K562 (cell line): Measurements from ENCODE around the gene RPL22L1. TPM values are rescaled to one million over a fixed set of nuclear protein-coding genes. Genes with fewer than 3 reads are reported as not detected.

Experiments
- ARHGAP35 ChIP-seq: fragments of 450-650 bp; IDR thresholded peaks from 2 replicates; pipeline ENCODE4 v1.6.1; 2018; ENCODE audit not compliant: partially characterized antibody
- BHLHE40 ChIP-seq: IDR thresholded peaks from 2 replicates; pipeline ENCODE4 v1.6.1; 2011; ENCODE audit warnings: low read length, improper control_type of control experiment
- CTBP1 ChIP-seq: fragments of 450-650 bp; IDR thresholded peaks from 2 replicates; pipeline ENCODE4 v1.6.1; 2016; ENCODE audit warnings: borderline replicate concordance
- DDX20 ChIP-seq: fragments of 450-650 bp; IDR thresholded peaks from 2 replicates; pipeline ENCODE4 v1.6.1; 2016; ENCODE audit warnings: missing genetic modification characterization, low read depth, mild to moderate bottlenecking, missing compliant biosample characterization, moderate library complexity
- ELF1 ChIP-seq: fragments of 200-800 bp; sonication (Bioruptor generic); IDR thresholded peaks from 2 replicates; pipeline ENCODE4 v1.6.1; 2016; ENCODE audit warnings: missing genetic modification characterization, missing compliant biosample characterization
- FOXM1 ChIP-seq, 2 experiments: fragments of 450-650 bp in 1 of 2; sonication (generic) in 1 of 2; formaldehyde crosslinking in 1 of 2; IDR thresholded peaks; 2 replicates each; pipeline versions ENCODE4 v1.6.1 to v1.9.0; 2017 to 2022; ENCODE audit warnings: low read depth in 2 of 2, mild to moderate bottlenecking in 2 of 2, missing genetic modification reagents in 1 of 2, moderate library complexity in 1 of 2
- HNRNPLL ChIP-seq: fragments of 200-400 bp; formaldehyde crosslinking; IDR thresholded peaks from 2 replicates; pipeline ENCODE4 v1.6.1; 2017; ENCODE audit warnings: low read length, low read depth, mild to moderate bottlenecking; ENCODE audit not compliant: poor library complexity, severe bottlenecking
- KHSRP ChIP-seq: fragments of 450-650 bp; IDR thresholded peaks from 2 replicates; pipeline ENCODE4 v1.6.1; 2017
- NR0B1 ChIP-seq: fragments of 450-650 bp; IDR thresholded peaks from one replicate; pipeline ENCODE4 v1.6.1; 2018; ENCODE audit warnings: mild to moderate bottlenecking, moderate library complexity; ENCODE audit not compliant: partially characterized antibody
- TAF15 ChIP-seq: fragments of 200-400 bp; formaldehyde crosslinking; IDR thresholded peaks from 2 replicates; pipeline ENCODE4 v1.6.1; 2017; ENCODE audit warnings: mild to moderate bottlenecking, low read depth, low read length, moderate library complexity
- TEAD2 ChIP-seq: fragments of 450-650 bp; IDR thresholded peaks from 2 replicates; pipeline ENCODE4 v1.6.1; 2016; ENCODE audit warnings: missing genetic modification characterization, control low read depth, missing compliant biosample characterization
- TRIM25 ChIP-seq: fragments of 450-650 bp; IDR thresholded peaks from 2 replicates; pipeline ENCODE4 v1.7.0; 2016; ENCODE audit warnings: borderline replicate concordance
- ZFX ChIP-seq: sonication (generic); formaldehyde crosslinking; IDR thresholded peaks from 2 replicates; pipeline ENCODE4 v1.8.0; 2022; ENCODE audit warnings: mild to moderate bottlenecking, missing genetic modification reagents, moderate library complexity
- ZNF140 ChIP-seq: fragments of 250-450 bp; sonication (Bioruptor Pico); IDR thresholded peaks from 2 replicates; pipeline ENCODE4 v1.8.0; 2021; ENCODE audit warnings: moderate library complexity, mild to moderate bottlenecking, inconsistent platforms
- ZNF197 ChIP-seq: fragments of 200-800 bp; sonication (Bioruptor generic); IDR thresholded peaks from 2 replicates; pipeline ENCODE4 v1.6.1; 2016; ENCODE audit warnings: low read depth, missing genetic modification characterization, missing compliant biosample characterization
- ZNF239 ChIP-seq: fragments of 250-450 bp; sonication (Bioruptor Pico); IDR thresholded peaks from 2 replicates; pipeline ENCODE4 v1.4.0; 2020; ENCODE audit warnings: mild to moderate bottlenecking
- ZNF316 ChIP-seq: fragments of 450-650 bp; IDR thresholded peaks from 2 replicates; pipeline ENCODE4 v1.6.1; 2016
- ZNF41 ChIP-seq: fragments of 250-450 bp; sonication (Bioruptor Pico); conservative IDR thresholded peaks from 2 replicates; pipeline ENCODE4 v1.4.0; 2020; ENCODE audit warnings: mild to moderate bottlenecking
- ZNF764 ChIP-seq: fragments of 250-450 bp; sonication (Bioruptor Pico); IDR thresholded peaks from 2 replicates; pipeline ENCODE4 v1.4.0; 2020; ENCODE audit warnings: low read depth, mild to moderate bottlenecking, moderate library complexity
- ZNF780A ChIP-seq: fragments of 250-450 bp; sonication (Bioruptor Pico); IDR thresholded peaks from 2 replicates; pipeline ENCODE4 v1.5.0; 2021; ENCODE audit warnings: mild to moderate bottlenecking
- polyA plus RNA-seq, 8 experiments: library from polyadenylated mRNA; depleted of rRNA in 4 of 8; stranded (reverse) in 5 of 8; unstranded in 3 of 8; fragments of >200 nt; fragmentation: Nextera tagmentation in 2 of 8; fragmentation: Illumina TruSeq in 1 of 8; extraction: Ambion mirVana in 2 of 8; extraction: Trizol in 1 of 8; gene quantifications; 2 replicates each; pipeline versions ENCODE4 v1.2.1 to v1.2.3, GENCODE V29; 2011 to 2014; ENCODE audit warnings: inconsistent platforms in 1 of 8, missing spikeins in 1 of 8
- total RNA-seq, 7 experiments: library from RNA; depleted of rRNA in 6 of 7; stranded (reverse); fragments of >200 nt in 6 of 7; fragmentation: Illumina TruSeq in 2 of 7; extraction: Trizol in 2 of 7; gene quantifications; 2 replicates each; pipeline versions ENCODE4 v1.2.1 to v1.2.3, GENCODE V29; 2011 to 2021; ENCODE audit warnings: low replicate concordance in 1 of 7
- TF ChIP-seq, protein P1 (sequence below): fragments of 250-450 bp; sonication (Bioruptor Pico); IDR thresholded peaks from 2 replicates; pipeline ENCODE4 v1.8.0; 2021; ENCODE audit warnings: moderate library complexity, mild to moderate bottlenecking, inconsistent platforms
- TF ChIP-seq, protein P2 (sequence below): fragments of 450-650 bp; IDR thresholded peaks from 2 replicates; pipeline ENCODE4 v1.6.1; 2016

The RPL22L1 gene
- total and polyA plus RNA-seq, 9 of the 15 experiments (the other 6 are each of a cell fraction or from before 2014, with no cell fraction given) = 53.9 to 198 (median 108) TPM

DNA sequence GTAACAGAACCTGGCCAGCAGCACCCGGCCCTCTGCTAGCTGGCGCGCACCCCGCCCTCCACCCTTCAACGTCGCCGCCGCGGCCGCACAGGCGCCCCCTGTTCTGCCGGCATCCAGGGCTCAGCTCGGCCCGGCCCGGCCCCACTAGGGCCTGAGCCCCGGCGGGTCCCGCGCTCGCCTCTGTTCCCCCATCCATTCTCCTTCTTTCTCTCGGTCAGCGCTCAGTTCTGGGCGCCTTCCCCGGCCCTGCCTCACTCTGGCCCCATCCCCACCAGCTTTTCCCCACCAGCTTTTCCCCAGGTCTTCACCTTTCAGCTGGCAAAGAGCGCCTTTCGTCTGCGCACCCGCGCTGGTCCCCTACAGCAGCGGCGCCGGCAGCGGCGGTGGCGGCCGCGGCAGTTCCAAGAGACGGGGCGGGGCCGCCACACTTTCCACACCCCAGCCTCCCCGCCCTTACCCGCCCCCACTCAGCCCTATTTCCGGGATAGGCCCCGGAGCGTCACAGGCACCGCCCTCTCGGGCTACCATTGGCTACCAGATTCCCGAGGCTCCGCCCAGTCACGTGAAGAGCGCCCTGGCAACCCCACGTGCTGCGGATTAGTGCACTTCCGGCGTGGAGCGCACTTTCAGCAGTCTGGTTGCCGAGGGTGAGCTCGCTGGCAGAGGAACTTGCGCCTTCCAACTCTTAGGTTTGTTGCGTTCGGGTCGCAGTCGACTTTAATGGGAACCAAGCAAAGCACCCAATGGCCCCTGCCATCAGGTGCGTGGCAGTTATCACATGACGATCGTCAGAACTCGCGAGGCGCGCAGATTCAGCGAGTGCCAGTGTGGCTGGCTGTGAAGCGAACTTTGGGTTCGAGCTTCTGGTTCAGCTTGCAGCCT lies 38.5 kb upstream of the RPL22L1 start, which contains the start of gene EIF5A2 (continued):
- TF ChIP-seq TEAD2 (tag) = no peak
- TF ChIP-seq, protein P1, sequence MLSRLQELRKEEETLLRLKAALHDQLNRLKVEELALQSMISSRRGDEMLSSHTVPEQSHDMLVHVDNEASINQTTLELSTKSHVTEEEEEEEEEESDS = no peak
- peak; percentile 100 for TF ChIP-seq BHLHE40
- no peak for TF ChIP-seq ARHGAP35
- no peak for TF ChIP-seq ZNF41 (CRISPR knock-in tag)
- no peak for TF ChIP-seq TRIM25
- TF ChIP-seq DDX20 = no peak
- TF ChIP-seq HNRNPLL = peak; percentile 95
- TF ChIP-seq ZNF780A (CRISPR knock-in tag) = no peak
- TF ChIP-seq ZNF140 = no peak
- TF ChIP-seq ZNF239 (CRISPR knock-in tag) = no peak
- TF ChIP-seq TAF15 = no peak
- TF ChIP-seq NR0B1 = no peak
- TF ChIP-seq ZFX (CRISPR knock-in tag) = peak; percentile 92
- TF ChIP-seq KHSRP = no peak
- TF ChIP-seq ZNF197 (CRISPR knock-in tag) = no peak
- no peak for TF ChIP-seq ZNF764 (CRISPR knock-in tag)
- TF ChIP-seq, protein P2, sequence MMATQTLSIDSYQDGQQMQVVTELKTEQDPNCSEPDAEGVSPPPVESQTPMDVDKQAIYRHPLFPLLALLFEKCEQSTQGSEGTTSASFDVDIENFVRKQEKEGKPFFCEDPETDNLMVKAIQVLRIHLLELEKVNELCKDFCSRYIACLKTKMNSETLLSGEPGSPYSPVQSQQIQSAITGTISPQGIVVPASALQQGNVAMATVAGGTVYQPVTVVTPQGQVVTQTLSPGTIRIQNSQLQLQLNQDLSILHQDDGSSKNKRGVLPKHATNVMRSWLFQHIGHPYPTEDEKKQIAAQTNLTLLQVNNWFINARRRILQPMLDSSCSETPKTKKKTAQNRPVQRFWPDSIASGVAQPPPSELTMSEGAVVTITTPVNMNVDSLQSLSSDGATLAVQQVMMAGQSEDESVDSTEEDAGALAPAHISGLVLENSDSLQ = no peak; the same call in 1 of the 2 replicates
- TF ChIP-seq ZNF316 = no peak
- peak; percentile 97 for TF ChIP-seq ELF1 (tag)
- peak; percentile 77; the same call in 1 of the 2 replicates for TF ChIP-seq CTBP1
- TF ChIP-seq FOXM1 (IDR thresholded peaks at IDR 0.05; ENCODE audit: low read depth) = peak; percentile 56; the same call in 1 of the 2 replicates
- no peak; the same call in 1 of the 2 replicates for TF ChIP-seq FOXM1 (CRISPR knock-in tag; IDR thresholded peaks at IDR 0.05; ENCODE audit: low read depth)
